NCI-H2196 treated with DMSO at 0.1 percent for 48 hours (cell line): ENCODE results near the gene ZFAND6.

Experiments used
- DNase-seq: peaks from one replicate; lab custom pipeline; 2025; ENCODE audit not compliant: unreplicated experiment; lab: John Stamatoyannopoulos, UW

Gene ZFAND6

DNA sequence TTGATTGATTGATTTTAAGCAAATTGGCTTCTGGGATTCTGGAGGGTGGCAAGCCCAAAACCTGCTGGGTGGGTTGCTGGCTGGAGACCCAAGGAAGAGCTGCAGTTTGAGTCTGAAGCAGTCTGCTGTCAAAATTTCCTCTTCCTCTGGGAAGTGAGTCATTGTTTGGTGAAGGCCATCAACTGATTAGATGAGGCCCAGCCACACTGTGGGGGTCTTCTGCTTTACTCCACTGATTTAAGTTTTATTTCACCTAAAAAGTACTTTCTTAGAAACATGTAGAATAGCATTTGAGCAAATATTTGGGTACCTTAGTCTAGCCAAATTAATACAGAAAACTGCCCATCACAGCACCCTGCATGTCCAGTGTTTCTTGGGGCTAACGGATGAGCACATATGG is 127.1 kb downstream of the ZFAND6 start:
- DNase-seq, result no peak
